ENCODE measurements around the gene ZNF804A. TPM values are rescaled to one million over a fixed set of nuclear protein-coding genes. Genes with fewer than 3 reads are reported as not detected.

Gene ZNF804A
- under 1 TPM in 2 of 4 donors, not detected in 2; 0.42 to 0.44 TPM for total RNA-seq

- Histone ChIP-seq H3K4me1 (peaks cover 0 to 21% (median 0%) of the 10 kb centered on the region in 4 donors), H3K4me3 (peak within 1 kb of the TSS; percentile 44 to 70 (median 54)), H3K36me3 (no peaks in the 10 kb centered on the region), H3K27me3 (no peaks in the 10 kb centered on the region), H3K9me3 (no peaks in the 10 kb centered on the region), H3K27ac (peak within 1 kb of the TSS in 2 of 4 donors; percentile 62 to 71)
- WGBS, 2 donors = 0 to 1% methylated on average over 25 to 43 of the region's 88 CpGs
- TF ChIP-seq CTCF (IDR thresholded peaks at IDR 0.05) (no peak), EP300 (IDR thresholded peaks at IDR 0.05) (no peak), POLR2A (IDR thresholded peaks at IDR 0.05) (no peak)
- DNase-seq (ENCODE audit: low spot score in 2 of 2) = peak; percentile 15 to 41
Observed at GRCh38 chr2:184598316-184599053, at the start of gene ZNF804A. Gene ZNF804A (plus strand): TSS chr2:184598529. CDS start chr2:184598960, 431 bp downstream.

- no peaks in the 10 kb centered on the region for H3K36me3 ChIP-seq
- TF ChIP-seq POLR2A (IDR thresholded peaks at IDR 0.05) (no peak), CTCF (IDR thresholded peaks at IDR 0.05) (no peak), EP300 (IDR thresholded peaks at IDR 0.05) (no peak)
- H3K4me1 ChIP-seq = no peaks in the 10 kb centered on the region
- DNase-seq (ENCODE audit: low spot score in 2 of 2) = no peak
- no peak overlapping the region for H3K27ac ChIP-seq
- WGBS, 2 donors = 91 to 99% methylated on average over 2 of the region's 2 CpGs
- H3K27me3 ChIP-seq = no peaks in the 10 kb centered on the region
- H3K4me3 ChIP-seq = no peak overlapping the region
- peaks cover 0 to 4% (median 0%) of the 10 kb centered on the region in 4 donors for H3K9me3 ChIP-seq
Observed at GRCh38 chr2:184549153-184549552, 49.2 kb upstream of the ZNF804A start.

GRCh38 chr2:184551626-184552025 lies 46.7 kb upstream of the ZNF804A start:
- Histone ChIP-seq H3K27me3 (no peaks in the 10 kb centered on the region), H3K4me1 (no peaks in the 10 kb centered on the region), H3K4me3 (no peak overlapping the region), H3K9me3 (peaks cover 0 to 4% (median 0%) of the 10 kb centered on the region in 4 donors), H3K36me3 (no peaks in the 10 kb centered on the region), H3K27ac (no peak overlapping the region)
- DNase-seq (ENCODE audit: low spot score in 2 of 2) = no peak
- WGBS, 2 donors = 31 to 58% methylated on average over 1 of the region's 1 CpG
- no peak for TF ChIP-seq EP300 (IDR thresholded peaks at IDR 0.05)
- no peak for TF ChIP-seq CTCF (IDR thresholded peaks at IDR 0.05)
- TF ChIP-seq POLR2A (IDR thresholded peaks at IDR 0.05) = no peak

GRCh38 chr2:184554736-184555135 lies 43.6 kb upstream of the ZNF804A start:
- no peak for DNase-seq (ENCODE audit: low spot score in 2 of 2)
- H3K27me3 ChIP-seq = no peaks in the 10 kb centered on the region
- H3K36me3 ChIP-seq = no peaks in the 10 kb centered on the region
- no peak overlapping the region for H3K4me3 ChIP-seq
- no peaks in the 10 kb centered on the region for H3K9me3 ChIP-seq
- no peaks in the 10 kb centered on the region for H3K4me1 ChIP-seq
- TF ChIP-seq EP300 (IDR thresholded peaks at IDR 0.05) (no peak), CTCF (IDR thresholded peaks at IDR 0.05) (no peak), POLR2A (IDR thresholded peaks at IDR 0.05) (no peak)
- H3K27ac ChIP-seq = no peak overlapping the region

- H3K9me3 ChIP-seq = no peaks in the 10 kb centered on the region
- no peak for TF ChIP-seq POLR2A (IDR thresholded peaks at IDR 0.05)
- no peak for TF ChIP-seq CTCF (IDR thresholded peaks at IDR 0.05)
- TF ChIP-seq EP300 (IDR thresholded peaks at IDR 0.05) = no peak
- H3K36me3 ChIP-seq = no peaks in the 10 kb centered on the region
- H3K27ac ChIP-seq = no peak overlapping the region
- H3K4me3 ChIP-seq = no peak overlapping the region
- WGBS, 2 donors = 77 to 83% methylated on average over 5 of the region's 5 CpGs
- no peaks in the 10 kb centered on the region for H3K4me1 ChIP-seq
- DNase-seq (ENCODE audit: low spot score in 2 of 2) = no peak
- H3K27me3 ChIP-seq = no peaks in the 10 kb centered on the region
Observed at GRCh38 chr2:184555352-184555751, 43.0 kb upstream of the ZNF804A start.
